Inferior parietal cortex (tissue), 1 donor: ENCODE results near the gene PIGL.

Experiments
- DNase-seq: peaks from one replicate; pipeline ENCODE4 v3.0.0-alpha.2; 2016; ENCODE audit errors: extremely low spot score

The PIGL gene

DNA sequence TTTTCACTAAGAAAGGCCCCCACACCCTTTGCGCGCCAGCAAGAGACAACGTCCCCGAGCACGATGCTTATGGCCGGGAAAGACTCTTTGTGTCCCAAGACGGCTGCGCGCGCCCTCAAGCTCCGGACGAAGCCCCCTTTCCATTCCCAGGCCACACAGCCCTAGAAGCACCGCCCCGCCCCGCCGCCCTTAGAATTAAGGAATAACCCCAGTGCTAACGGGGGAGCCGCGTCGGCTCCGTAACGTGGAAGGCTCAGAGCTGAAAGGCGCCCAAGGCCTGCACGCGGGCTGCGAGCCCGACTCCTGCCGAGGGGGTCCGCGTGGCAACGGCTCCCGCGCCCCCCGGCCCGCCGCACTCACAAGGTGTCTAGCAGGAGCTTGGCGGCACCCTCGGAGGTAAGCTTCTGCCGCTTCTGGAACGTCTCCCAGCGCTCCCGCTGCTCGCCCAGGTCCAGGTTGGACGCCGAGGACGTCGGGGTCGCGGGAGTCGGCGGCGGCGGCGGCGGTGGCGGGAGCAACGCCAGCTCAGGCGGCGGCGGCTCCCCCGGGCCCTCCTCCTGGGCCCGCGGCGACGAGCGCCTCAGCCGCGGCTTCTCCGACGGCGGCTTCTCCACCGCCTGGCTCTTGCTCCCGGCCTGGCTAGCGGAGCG is 135.8 kb downstream of the PIGL start:
- DNase-seq, result no peak

DNA sequence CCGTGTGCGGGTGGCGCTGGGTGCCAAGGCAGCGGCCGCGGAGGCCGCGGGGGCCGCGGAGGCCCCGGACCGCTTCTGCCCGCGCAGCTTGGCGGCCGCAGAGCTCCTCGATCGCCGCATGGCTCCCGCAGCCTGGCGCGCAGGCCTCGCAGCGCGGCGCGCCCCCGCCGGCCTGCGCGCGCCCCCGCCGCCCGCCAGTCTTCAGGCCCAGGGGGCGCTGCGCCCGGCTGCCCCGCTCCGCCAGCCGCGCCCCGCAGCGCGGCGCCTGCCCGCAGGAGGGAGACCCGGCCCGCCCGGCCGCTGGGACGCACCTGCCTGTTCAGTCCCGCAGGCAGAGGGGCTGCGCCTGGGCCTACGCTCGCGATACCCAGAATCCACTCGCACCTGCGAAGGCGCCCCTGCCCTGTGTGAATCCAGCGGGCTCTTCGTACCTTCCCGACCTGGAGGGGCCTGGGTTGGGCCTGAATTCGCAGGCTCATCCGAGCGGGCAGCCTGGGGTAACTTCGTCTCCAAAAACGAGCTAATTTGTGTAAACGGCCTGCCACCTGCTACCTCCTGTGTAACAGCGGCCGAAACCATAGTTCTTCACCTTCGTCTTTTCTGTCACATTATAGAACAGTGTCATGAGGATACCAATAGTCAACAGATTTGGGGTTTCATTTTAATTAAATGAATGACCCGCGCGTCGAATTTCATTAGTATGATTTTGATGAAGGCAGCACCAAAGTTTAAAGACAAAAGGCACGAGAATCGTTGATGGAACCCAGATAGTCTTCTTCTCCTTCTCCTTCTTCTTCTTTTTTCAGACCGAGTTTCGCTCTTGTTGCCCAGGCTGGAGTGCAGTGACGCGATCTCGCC is 136.5 kb downstream of the PIGL start, which contains the start of gene CENPV:
CENPV (minus strand) TSS at position 153 of the 858 bp plus-strand sequence; CDS start at position 120, 33 bp downstream.
- DNase-seq, result no peak

DNA sequence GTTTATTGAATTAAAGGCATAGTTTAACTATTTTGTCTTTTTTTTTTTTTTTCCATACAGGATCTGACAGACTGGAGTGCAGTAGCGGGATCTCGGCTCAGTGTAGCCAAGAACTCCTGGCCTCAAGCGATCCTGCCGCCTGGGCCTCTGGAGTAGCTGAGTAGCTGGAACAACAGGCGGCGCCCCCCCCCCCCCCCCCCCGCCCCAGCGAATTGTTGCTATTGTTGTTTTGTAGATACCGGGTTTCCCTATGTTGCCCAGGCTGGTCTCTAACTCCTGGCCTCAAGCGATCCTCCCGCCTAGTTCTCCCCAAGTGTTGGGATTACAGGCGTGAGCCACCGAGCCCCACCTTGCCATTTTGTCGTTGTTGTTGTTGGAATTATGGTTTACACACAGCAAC is 137.6 kb downstream of the PIGL start:
- no peak for DNase-seq

- DNase-seq, result no peak
These were observed 141.4 kb downstream of the PIGL start for GRCh38 chr17:16358394-16358793.

- DNase-seq, result no peak
These were observed 144.9 kb downstream of the PIGL start for GRCh38 chr17:16361874-16362273.

- DNase-seq, result peak; percentile 92
These were observed 146.9 kb downstream of the PIGL start for GRCh38 chr17:16363749-16364536.

DNA sequence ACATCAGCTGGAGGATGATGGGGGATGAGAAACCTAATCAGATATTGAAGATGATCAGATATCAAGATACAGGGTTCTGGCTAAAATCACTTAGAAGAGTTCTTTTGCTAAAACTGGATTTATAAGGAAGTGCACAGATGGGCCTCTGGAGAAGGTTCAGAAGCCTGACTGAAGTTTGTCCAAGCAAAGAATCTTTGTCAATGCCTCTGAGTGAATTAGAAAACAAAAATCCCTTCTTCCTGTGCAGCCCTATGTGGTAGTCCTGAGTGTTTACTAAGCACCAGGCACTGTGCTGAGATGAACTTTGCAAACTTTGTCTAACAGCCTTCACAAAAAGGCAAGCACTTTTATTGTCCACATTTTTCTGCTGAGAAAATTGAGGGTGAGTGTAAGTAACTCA is 147.6 kb downstream of the PIGL start:
- no peak for DNase-seq

DNA sequence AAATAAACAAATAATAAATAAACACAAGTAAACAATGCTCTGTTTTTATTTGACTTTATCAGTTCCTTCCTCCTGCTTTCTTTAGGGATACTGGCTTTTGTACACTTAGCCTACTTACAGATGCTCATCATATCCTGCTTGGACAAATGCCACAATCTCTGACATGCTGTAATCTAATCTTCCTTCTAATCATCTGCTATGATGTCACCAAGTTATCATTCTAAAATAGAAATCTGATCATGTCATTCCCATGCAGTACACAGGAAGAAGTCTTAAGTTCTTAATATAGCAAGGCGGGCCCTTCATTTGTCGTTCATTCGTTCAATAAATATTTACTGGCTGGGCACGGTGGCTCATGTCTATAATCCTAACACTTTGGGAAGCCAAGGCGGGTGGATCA is 154.7 kb downstream of the PIGL start:
- no peak for DNase-seq

DNA sequence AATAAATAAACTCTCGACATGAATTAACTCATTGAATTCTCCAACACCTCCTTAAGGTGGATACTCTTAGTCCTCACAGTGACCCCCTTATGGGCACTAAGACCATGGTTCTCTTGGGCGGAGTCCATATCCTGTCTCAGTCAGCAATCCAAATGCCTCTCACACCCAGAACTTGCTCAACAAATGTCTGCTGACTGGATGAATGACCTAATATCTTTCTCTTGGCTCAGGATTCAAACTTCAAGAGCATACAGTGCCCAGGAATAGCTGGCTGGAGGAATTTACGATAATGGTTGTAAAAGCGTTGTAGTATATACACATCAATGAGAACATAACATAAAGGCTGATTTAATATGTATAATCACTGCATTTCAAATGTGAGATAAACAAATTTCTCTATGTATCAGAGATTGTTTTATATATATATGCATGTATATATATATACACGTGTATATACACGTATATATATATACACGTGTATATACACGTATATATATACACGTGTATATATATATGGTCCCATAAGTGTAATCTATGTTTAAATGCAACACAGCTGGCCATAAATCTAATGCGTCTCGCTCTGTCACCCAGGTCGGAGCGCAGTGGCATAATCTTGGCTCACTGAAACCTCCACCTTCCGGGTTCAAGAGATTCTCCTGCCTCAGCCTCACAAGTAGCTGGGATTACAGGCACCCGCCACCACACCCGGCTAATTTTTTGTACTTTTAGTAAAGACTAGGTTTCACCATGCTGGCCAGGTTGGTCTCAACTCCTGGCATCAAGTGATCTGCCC is 157.3 kb downstream of the PIGL start:
- no peak for DNase-seq
